B cell (primary cell): ENCODE data around the gene SEC24B. TPM values are rescaled to one million over a fixed set of nuclear protein-coding genes. Genes with fewer than 3 reads are reported as not detected.

Experiments
- ATAC-seq: fragments of 200-7000 bp; cut with Tn5 transposase; one replicate; pipeline ENCODE4 v1.10.0; 2021; ENCODE audit warnings: low read depth, mild to moderate bottlenecking, moderate number of reproducible peaks, moderate library complexity
- CTCF ChIA-PET: fragments of 350-600 bp; sonication (Branson Sonifier 250); formaldehyde crosslinking; loops from one replicate; lab custom pipeline; 2021; ENCODE audit warnings: antibody characterized with exemption, inconsistent platforms; lab: Charles Lee
- POLR2A ChIA-PET: fragments of 350-600 bp; sonication (Branson Sonifier 250); formaldehyde crosslinking; loops from one replicate; lab custom pipeline; 2021; ENCODE audit warnings: antibody characterized with exemption; lab: Charles Lee
- DNase-seq: peaks from one replicate; pipeline ENCODE4 v3.0.0; 2013
- H2AFZ ChIP-seq: 2 replicates; pipeline ENCODE4 v1.6.1; 2012; ENCODE audit warnings: mild to moderate bottlenecking, low read depth, low read length; ENCODE audit not compliant: insufficient read depth, poor library complexity, severe bottlenecking
- H3K27ac ChIP-seq, 2 donors: 1 replicate in 1 of 2; 2 replicates in 1 of 2; pipeline ENCODE4 v1.5.1; 2012 to 2013; ENCODE audit warnings: low read length in 2 of 2, mild to moderate bottlenecking in 2 of 2, moderate library complexity in 1 of 2
- H3K27me3 ChIP-seq, 4 experiments: fragments of 200-600 bp in 1 of 4; sonication (generic) in 1 of 4; replicated peaks in 1 of 4; 1 replicate in 2 of 4; 2 replicates in 2 of 4; pipeline versions ENCODE4 v1.6.1 to v1.7.0; 2013 to 2016; ENCODE audit warnings: low read length in 3 of 4, mild to moderate bottlenecking in 2 of 4, mixed read lengths in 1 of 4, moderate library complexity in 1 of 4; ENCODE audit not compliant: insufficient read depth in 4 of 4, control insufficient read depth in 3 of 4; ENCODE audit errors: control extremely low read depth in 1 of 4
- H3K36me3 ChIP-seq, 2 experiments: replicated peaks in 1 of 2; 1 replicate in 1 of 2; 2 replicates in 1 of 2; pipeline versions ENCODE4 v1.6.1 to v1.7.1; 2013; ENCODE audit warnings: low read length in 1 of 2; ENCODE audit not compliant: insufficient read depth in 2 of 2, control insufficient read depth in 1 of 2; ENCODE audit errors: control extremely low read depth in 1 of 2, extremely low read depth in 1 of 2
- H3K4me1 ChIP-seq, 2 donors: fragments of 200-600 bp in 1 of 2; sonication (generic) in 1 of 2; 1 replicate in 1 of 2; 2 replicates in 1 of 2; pipeline versions ENCODE4 v1.5.1 to v1.6.1; 2013 to 2017; ENCODE audit warnings: low read length in 2 of 2; ENCODE audit not compliant: control insufficient read depth in 2 of 2, insufficient read depth in 2 of 2
- H3K4me2 ChIP-seq: replicated peaks from 2 replicates; pipeline ENCODE3; 2012; ENCODE audit warnings: mild to moderate bottlenecking, low read depth, low read length; ENCODE audit not compliant: poor library complexity, severe bottlenecking
- H3K4me3 ChIP-seq, 5 experiments: fragments of 200-600 bp in 1 of 5; sonication (generic) in 1 of 5; 1 replicate in 3 of 5; 2 replicates in 2 of 5; pipeline versions ENCODE4 v1.5.1 to v1.7.0; 2011 to 2016; ENCODE audit warnings: low read length in 4 of 5, mild to moderate bottlenecking in 4 of 5, low read depth in 2 of 5, control low read depth in 1 of 5, moderate library complexity in 1 of 5; ENCODE audit not compliant: insufficient read depth in 1 of 5; ENCODE audit errors: control extremely low read depth in 1 of 5, extremely low read depth in 1 of 5
- H3K79me2 ChIP-seq: fragments of 200-600 bp; sonication (generic); one replicate; pipeline ENCODE4 v1.6.0; 2016; ENCODE audit warnings: low read length; ENCODE audit not compliant: control insufficient read depth, insufficient read depth
- H3K9ac ChIP-seq: fragments of 200-600 bp; sonication (generic); 2 replicates; pipeline ENCODE4 v1.6.1; 2017; ENCODE audit warnings: mild to moderate bottlenecking, low read length, moderate library complexity
- H3K9me3 ChIP-seq, 3 donors: one replicate each; pipeline versions ENCODE4 v1.6.1 to v1.7.1; 2013; ENCODE audit warnings: low read length in 2 of 3; ENCODE audit not compliant: control insufficient read depth in 2 of 3, insufficient read depth in 1 of 3; ENCODE audit errors: control extremely low read depth in 1 of 3
- H4K20me1 ChIP-seq: 2 replicates; pipeline ENCODE4 v1.6.0; 2012; ENCODE audit warnings: mild to moderate bottlenecking, low read length; ENCODE audit not compliant: insufficient read depth, control insufficient read depth, poor library complexity, severe bottlenecking
- H3K27ac Mint-ChIP-seq: one replicate; pipeline ENCODE4 v1.8.0; 2021; ENCODE audit warnings: mixed read lengths
- H3K27me3 Mint-ChIP-seq: one replicate; pipeline ENCODE4 v1.8.0; 2021; ENCODE audit warnings: mixed read lengths
- H3K4me1 Mint-ChIP-seq: one replicate; pipeline ENCODE4 v1.8.0; 2021; ENCODE audit warnings: mixed read lengths
- H3K4me3 Mint-ChIP-seq: one replicate; pipeline ENCODE4 v1.8.0; 2021; ENCODE audit warnings: mixed read lengths
- H3K9me3 Mint-ChIP-seq: one replicate; pipeline ENCODE4 v1.8.0; 2022; ENCODE audit warnings: mixed read lengths; ENCODE audit not compliant: insufficient read depth
- CTCF ChIP-seq: fragments of 200-600 bp; IDR thresholded peaks from one replicate; pipeline ENCODE4 v1.8.0; 2022; ENCODE audit warnings: antibody characterized with exemption, mild to moderate bottlenecking
- EZH2 ChIP-seq: IDR thresholded peaks from 2 replicates; pipeline ENCODE4 v1.6.1; 2012; ENCODE audit warnings: borderline replicate concordance, low read depth, mild to moderate bottlenecking, moderate library complexity, low read length; ENCODE audit not compliant: insufficient read depth, poor library complexity, severe bottlenecking
- WGBS: methylation state at CpG from one replicate; pipeline ENCODE4 v1.1.5; 2013; ENCODE audit warnings: missing lambda C conversion rate; ENCODE audit not compliant: insufficient coverage; 5-methylcytosine and 5-hydroxymethylcytosine counted together
- intact Hi-C: fragments of 100-400 bp; cut with micrococcal nuclease; formaldehyde crosslinking; loops from one replicate; pipeline ENCODE4 v1.10.0; 2022
- polyA plus RNA-seq: library from polyadenylated mRNA; depleted of rRNA; stranded (reverse); fragments of >200 nt; gene quantifications from 2 replicates; pipeline ENCODE4 v1.2.3, GENCODE V29; 2012
- total RNA-seq, 2 donors: library from RNA; stranded (reverse); fragments of 120-200 nt in 1 of 2; gene quantifications; 1 replicate in 1 of 2; 2 replicates in 1 of 2; pipeline versions ENCODE4 v1.2.3 to v1.2.4, GENCODE V29; 2013 to 2022

Gene SEC24B
- total and polyA plus RNA-seq, 2 donors (not counting 1 experiment from before 2014, with no cell fraction given): 22.6 to 46.4 TPM

- peaks cover 0 to 5% (median 0%) of the 10 kb centered on the region in 3 donors for H3K9me3 ChIP-seq
- no peak overlapping the region for H3K4me2 ChIP-seq
- no peak overlapping the region for H3K27ac ChIP-seq
- no peaks in the 10 kb centered on the region for H3K27me3 ChIP-seq
- intact Hi-C loops: no loop called here
- no peak overlapping the region for H3K27ac Mint-ChIP-seq
- peaks cover 2 to 3% of the 10 kb centered on the region in 2 donors for H3K4me1 ChIP-seq
- H3K36me3 ChIP-seq: peaks cover 1 to 2% of the 10 kb centered on the region in 2 experiments
- H3K79me2 ChIP-seq: peaks cover 99% of the 10 kb centered on the region
- POLR2A ChIA-PET: no interaction called here
- H3K4me1 Mint-ChIP-seq: peaks cover 49% of the 10 kb centered on the region
- no CpG with 5 or more reads among the region's 3 CpGs for WGBS
- H3K9me3 Mint-ChIP-seq: no peaks in the 10 kb centered on the region
- H3K4me3 ChIP-seq: no peak overlapping the region
- no peak overlapping the region for H3K9ac ChIP-seq
- no peak overlapping the region for H3K4me3 Mint-ChIP-seq
- H3K27me3 Mint-ChIP-seq: no peaks in the 10 kb centered on the region
- no peak for TF ChIP-seq EZH2
- TF ChIP-seq CTCF: no peak
- CTCF ChIA-PET: interaction anchor here (0.5 kb wide), 1 partner anchor 117 kb away, joined by 3 read pairs; no protein-coding TSS in a partner anchor
- ATAC-seq (no peak), DNase-seq (no peak)
- no peak overlapping the region for H2AFZ ChIP-seq
- peaks cover 91% of the 10 kb centered on the region for H4K20me1 ChIP-seq
Observed at GRCh38 chr4:109572154-109572553, 138.5 kb downstream of the SEC24B start.

- Histone ChIP-seq H4K20me1 (peaks cover 92% of the 10 kb centered on the region), H3K4me3 (no peak overlapping the region), H3K36me3 (peaks cover 1 to 2% of the 10 kb centered on the region in 2 experiments), H2AFZ (no peak overlapping the region), H3K27ac (no peak overlapping the region), H3K9me3 (peaks cover 0 to 5% (median 0%) of the 10 kb centered on the region in 3 donors), H3K79me2 (peaks cover 96% of the 10 kb centered on the region), H3K4me1 (peaks cover 0 to 3% of the 10 kb centered on the region in 2 donors), H3K9ac (no peak overlapping the region), H3K4me2 (no peak overlapping the region), H3K27me3 (no peaks in the 10 kb centered on the region)
- no peaks in the 10 kb centered on the region for H3K27me3 Mint-ChIP-seq
- no peak overlapping the region for H3K4me3 Mint-ChIP-seq
- POLR2A ChIA-PET: no interaction called here
- DNase-seq: no peak
- no peaks in the 10 kb centered on the region for H3K9me3 Mint-ChIP-seq
- no peak for ATAC-seq
- H3K4me1 Mint-ChIP-seq: peaks cover 47% of the 10 kb centered on the region
- intact Hi-C loops: no loop called here
- no peak overlapping the region for H3K27ac Mint-ChIP-seq
- no peak for TF ChIP-seq CTCF
- no peak for TF ChIP-seq EZH2
- CTCF ChIA-PET: no interaction called here
- WGBS: 96% methylated on average over 5 of the region's 6 CpGs
Observed at GRCh38 chr4:109574443-109574850, 140.8 kb downstream of the SEC24B start.
